HL-60 (cell line): ENCODE data around the gene RNF220.

Source experiments
- DNase-seq, 2 experiments: peaks; one replicate each; pipeline ENCODE4 v3.0.0-alpha.2; 2010 to 2020; ENCODE audit warnings: low read depth in 1 of 2, low spot score in 1 of 2
- H3K27ac ChIP-seq: fragments of 250-450 bp; sonication (Bioruptor Pico); replicated peaks from 2 replicates; pipeline ENCODE4 v1.5.1; 2020; ENCODE audit warnings: mild to moderate bottlenecking, moderate library complexity
- H3K27me3 ChIP-seq: fragments of 250-450 bp; sonication (Bioruptor Pico); 2 replicates; pipeline ENCODE4 v1.5.1; 2021; ENCODE audit warnings: mild to moderate bottlenecking, moderate library complexity; ENCODE audit not compliant: insufficient read depth, poor library complexity, severe bottlenecking
- H3K4me3 ChIP-seq: replicated peaks from 2 replicates; pipeline ENCODE4 v1.5.1; 2011; ENCODE audit warnings: mild to moderate bottlenecking, control low read depth, low read length; ENCODE audit not compliant: insufficient read depth
- GABPA ChIP-seq: IDR thresholded peaks from 2 replicates; pipeline ENCODE4 v1.6.1; 2012; ENCODE audit warnings: low read depth
- POLR2AphosphoS5 ChIP-seq: IDR thresholded peaks from 2 replicates; pipeline ENCODE4 v1.6.1; 2012; ENCODE audit warnings: low read depth
- SPI1 ChIP-seq: IDR thresholded peaks from 2 replicates; pipeline ENCODE4 v1.6.1; 2012; ENCODE audit warnings: low read depth, mild to moderate bottlenecking, borderline replicate concordance
- TF ChIP-seq, protein P1 (sequence below): IDR thresholded peaks from one replicate; pipeline ENCODE4 v1.5.1; 2011; ENCODE audit warnings: low read length, control low read depth, inconsistent platforms; ENCODE audit not compliant: insufficient read depth
- TF ChIP-seq, protein P2 (sequence below): IDR thresholded peaks from 2 replicates; pipeline ENCODE4 v1.6.1; 2012; ENCODE audit warnings: low read depth; ENCODE audit not compliant: insufficient replicate concordance

RNF220 gene

DNA sequence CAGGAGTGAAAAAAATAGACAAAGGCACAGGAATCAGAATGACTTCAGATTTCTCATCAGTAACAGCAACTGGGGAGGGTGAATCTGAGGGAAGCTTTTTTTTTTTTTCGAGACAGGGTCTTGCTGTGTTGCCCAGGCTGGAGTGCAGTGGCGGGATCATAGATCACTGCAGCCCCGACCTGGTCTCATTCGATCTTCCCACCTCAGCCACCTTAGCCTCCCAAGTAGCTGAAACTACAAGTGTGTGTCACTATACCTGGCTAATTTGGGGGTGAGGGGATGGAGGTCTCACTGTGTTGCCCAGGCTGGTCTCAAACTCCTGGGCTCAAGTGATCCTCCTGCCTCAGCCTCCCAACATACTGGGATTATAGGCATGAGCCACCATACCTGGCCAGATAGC lies 280.2 kb downstream of the RNF220 start:
- H3K27me3 ChIP-seq, result no peaks in the 10 kb centered on the region
- peak overlapping the region; percentile 90 for H3K27ac ChIP-seq
- TF ChIP-seq SPI1 (no peak), POLR2AphosphoS5 (no peak), GABPA (no peak)
- TF ChIP-seq, protein P1, sequence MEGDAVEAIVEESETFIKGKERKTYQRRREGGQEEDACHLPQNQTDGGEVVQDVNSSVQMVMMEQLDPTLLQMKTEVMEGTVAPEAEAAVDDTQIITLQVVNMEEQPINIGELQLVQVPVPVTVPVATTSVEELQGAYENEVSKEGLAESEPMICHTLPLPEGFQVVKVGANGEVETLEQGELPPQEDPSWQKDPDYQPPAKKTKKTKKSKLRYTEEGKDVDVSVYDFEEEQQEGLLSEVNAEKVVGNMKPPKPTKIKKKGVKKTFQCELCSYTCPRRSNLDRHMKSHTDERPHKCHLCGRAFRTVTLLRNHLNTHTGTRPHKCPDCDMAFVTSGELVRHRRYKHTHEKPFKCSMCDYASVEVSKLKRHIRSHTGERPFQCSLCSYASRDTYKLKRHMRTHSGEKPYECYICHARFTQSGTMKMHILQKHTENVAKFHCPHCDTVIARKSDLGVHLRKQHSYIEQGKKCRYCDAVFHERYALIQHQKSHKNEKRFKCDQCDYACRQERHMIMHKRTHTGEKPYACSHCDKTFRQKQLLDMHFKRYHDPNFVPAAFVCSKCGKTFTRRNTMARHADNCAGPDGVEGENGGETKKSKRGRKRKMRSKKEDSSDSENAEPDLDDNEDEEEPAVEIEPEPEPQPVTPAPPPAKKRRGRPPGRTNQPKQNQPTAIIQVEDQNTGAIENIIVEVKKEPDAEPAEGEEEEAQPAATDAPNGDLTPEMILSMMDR, result no peak
- TF ChIP-seq, protein P2, sequence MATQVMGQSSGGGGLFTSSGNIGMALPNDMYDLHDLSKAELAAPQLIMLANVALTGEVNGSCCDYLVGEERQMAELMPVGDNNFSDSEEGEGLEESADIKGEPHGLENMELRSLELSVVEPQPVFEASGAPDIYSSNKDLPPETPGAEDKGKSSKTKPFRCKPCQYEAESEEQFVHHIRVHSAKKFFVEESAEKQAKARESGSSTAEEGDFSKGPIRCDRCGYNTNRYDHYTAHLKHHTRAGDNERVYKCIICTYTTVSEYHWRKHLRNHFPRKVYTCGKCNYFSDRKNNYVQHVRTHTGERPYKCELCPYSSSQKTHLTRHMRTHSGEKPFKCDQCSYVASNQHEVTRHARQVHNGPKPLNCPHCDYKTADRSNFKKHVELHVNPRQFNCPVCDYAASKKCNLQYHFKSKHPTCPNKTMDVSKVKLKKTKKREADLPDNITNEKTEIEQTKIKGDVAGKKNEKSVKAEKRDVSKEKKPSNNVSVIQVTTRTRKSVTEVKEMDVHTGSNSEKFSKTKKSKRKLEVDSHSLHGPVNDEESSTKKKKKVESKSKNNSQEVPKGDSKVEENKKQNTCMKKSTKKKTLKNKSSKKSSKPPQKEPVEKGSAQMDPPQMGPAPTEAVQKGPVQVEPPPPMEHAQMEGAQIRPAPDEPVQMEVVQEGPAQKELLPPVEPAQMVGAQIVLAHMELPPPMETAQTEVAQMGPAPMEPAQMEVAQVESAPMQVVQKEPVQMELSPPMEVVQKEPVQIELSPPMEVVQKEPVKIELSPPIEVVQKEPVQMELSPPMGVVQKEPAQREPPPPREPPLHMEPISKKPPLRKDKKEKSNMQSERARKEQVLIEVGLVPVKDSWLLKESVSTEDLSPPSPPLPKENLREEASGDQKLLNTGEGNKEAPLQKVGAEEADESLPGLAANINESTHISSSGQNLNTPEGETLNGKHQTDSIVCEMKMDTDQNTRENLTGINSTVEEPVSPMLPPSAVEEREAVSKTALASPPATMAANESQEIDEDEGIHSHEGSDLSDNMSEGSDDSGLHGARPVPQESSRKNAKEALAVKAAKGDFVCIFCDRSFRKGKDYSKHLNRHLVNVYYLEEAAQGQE, result no peak

DNA sequence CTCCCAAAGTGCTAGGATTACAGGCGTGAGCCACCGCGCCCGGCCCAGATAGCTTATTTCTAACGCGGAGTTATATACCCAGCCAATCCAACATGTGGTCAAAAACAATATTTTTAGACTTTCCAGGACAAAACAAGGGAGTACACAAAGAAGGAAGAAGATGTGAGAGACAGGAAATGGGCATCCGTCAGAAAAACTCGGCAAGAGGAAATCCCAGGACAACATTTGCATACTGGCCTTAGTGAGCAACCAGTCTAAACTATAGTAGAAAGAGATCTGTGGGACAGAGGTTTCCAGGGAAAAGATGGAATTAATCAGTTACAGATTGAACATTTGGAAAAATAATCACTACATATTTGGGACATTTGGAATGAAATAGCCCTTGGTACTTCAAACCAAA lies 280.8 kb downstream of the RNF220 start:
- no peak overlapping the region for H3K4me3 ChIP-seq
- peak overlapping the region; percentile 90 for H3K27ac ChIP-seq
- DNase-seq, result no peak
- H3K27me3 ChIP-seq, result no peaks in the 10 kb centered on the region
- TF ChIP-seq POLR2AphosphoS5, result no peak
- TF ChIP-seq, protein P1, result no peak
- no peak for TF ChIP-seq GABPA
- TF ChIP-seq SPI1, result no peak
- TF ChIP-seq, protein P2, result no peak

More for the DNA sequence above, 280.2 kb downstream of the RNF220 start:
- no peak overlapping the region for H3K4me3 ChIP-seq
- no peak for DNase-seq

DNA sequence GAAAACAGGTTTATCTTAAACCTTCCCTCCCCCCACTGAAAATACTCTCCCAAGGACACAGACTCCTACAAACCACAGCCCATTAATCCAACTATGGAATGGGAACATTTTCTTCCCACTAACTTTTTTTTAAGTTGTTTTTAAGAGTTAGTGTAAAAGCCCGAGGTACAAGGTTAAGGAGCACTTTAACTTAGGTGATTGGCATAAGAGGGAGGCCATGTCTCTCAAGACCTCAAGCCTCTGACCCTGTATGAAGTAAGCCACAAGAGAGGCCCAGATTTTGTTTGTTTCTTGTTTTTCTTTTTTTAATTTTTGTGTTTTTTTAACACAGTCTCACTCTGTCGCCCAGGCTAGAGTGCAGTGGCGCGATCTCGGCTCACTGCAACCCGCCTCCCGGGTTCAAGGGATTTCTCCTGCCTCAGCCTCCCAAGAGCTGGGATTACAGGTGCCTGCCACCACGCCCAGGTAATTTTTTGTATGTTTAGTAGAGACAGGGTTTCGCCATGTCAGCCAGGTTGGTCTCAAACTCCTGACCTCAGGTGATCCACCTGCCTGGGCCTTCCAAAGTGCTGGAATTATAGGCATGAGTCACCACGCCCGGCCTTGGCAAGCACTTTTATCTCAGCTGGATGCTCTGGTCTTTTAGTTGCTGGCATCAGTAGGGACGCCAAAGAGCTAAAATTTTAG lies 283.8 kb downstream of the RNF220 start:
- Histone ChIP-seq H3K27ac (no peak overlapping the region), H3K27me3 (no peaks in the 10 kb centered on the region), H3K4me3 (no peak overlapping the region)
- TF ChIP-seq GABPA (no peak), SPI1 (no peak), POLR2AphosphoS5 (no peak)
- TF ChIP-seq, protein P1, result no peak
- TF ChIP-seq, protein P2, result no peak
- DNase-seq, result no peak
